Activated CD4-positive, alpha-beta T cell treated with anti-CD3 and anti-CD28 coated beads for 48 hours (primary cell): ENCODE results near the gene AXL.

ENCODE experiments used
- DNase-seq: peaks from one replicate; pipeline ENCODE4 v3.0.0-alpha.2; 2020

The AXL gene

GRCh38 chr19:41238244-41238643 is 19.2 kb downstream of the AXL start:
- no peak for DNase-seq

GRCh38 chr19:41239363-41239762 is 20.3 kb downstream of the AXL start:
- DNase-seq = no peak

GRCh38 chr19:41239961-41240574 is 21.0 kb downstream of the AXL start:
- no peak for DNase-seq

GRCh38 chr19:41241859-41242258 is 22.8 kb downstream of the AXL start:
- no peak for DNase-seq

- no peak for DNase-seq
Measured at GRCh38 chr19:41244117-41244516, 25.1 kb downstream of the AXL start.

- DNase-seq = no peak
Measured at GRCh38 chr19:41245843-41246242, 26.8 kb downstream of the AXL start.

- DNase-seq = no peak
Measured at GRCh38 chr19:41248895-41249294, 29.9 kb downstream of the AXL start.

GRCh38 chr19:41249707-41250423 is 30.8 kb downstream of the AXL start:
- DNase-seq = no peak

- no peak for DNase-seq
Measured at GRCh38 chr19:41253660-41254059, 34.6 kb downstream of the AXL start.

GRCh38 chr19:41255171-41255570 is 36.1 kb downstream of the AXL start:
- no peak for DNase-seq

- DNase-seq = no peak
Measured at GRCh38 chr19:41261474-41262190, 42.6 kb downstream of the AXL start.

- peak; percentile 89 for DNase-seq
Measured at GRCh38 chr19:41263042-41263849, 44.2 kb downstream of the AXL start.

- DNase-seq = peak; percentile 99
Measured at GRCh38 chr19:41263850-41264580, 45.0 kb downstream of the AXL start, which contains the start of gene HNRNPUL1. TSS of gene HNRNPUL1 (plus strand) at chr19:41264372. CDS start at chr19:41264504, 132 bp downstream.

GRCh38 chr19:41264581-41265394 is 45.8 kb downstream of the AXL start:
- peak; percentile 80 for DNase-seq

- DNase-seq = peak; percentile 27
Measured at GRCh38 chr19:41265395-41266153, 46.6 kb downstream of the AXL start.

- DNase-seq = no peak
Measured at GRCh38 chr19:41269055-41269454, 50.0 kb downstream of the AXL start.

GRCh38 chr19:41269571-41269970 is 50.5 kb downstream of the AXL start:
- DNase-seq = no peak

GRCh38 chr19:41273076-41273475 is 54.1 kb downstream of the AXL start:
- DNase-seq = no peak

- no peak for DNase-seq
Measured at GRCh38 chr19:41274802-41275201, 55.8 kb downstream of the AXL start.

- DNase-seq = no peak
Measured at GRCh38 chr19:41276231-41276630, 57.2 kb downstream of the AXL start.

GRCh38 chr19:41278478-41278877 is 59.5 kb downstream of the AXL start:
- DNase-seq = no peak
